Thyroid gland (tissue), 4 donors: ENCODE data around the gene SORCS2.

Experiments
- POLR2A ChIP-seq, 2 donors: fragments of 450-650 bp; IDR thresholded peaks; one replicate each; pipeline ENCODE4 v1.6.1; 2017; ENCODE audit warnings: antibody characterized with exemption in 2 of 2, mild to moderate bottlenecking in 2 of 2, moderate library complexity in 1 of 2
- TF ChIP-seq, protein P1 (sequence below), 6 experiments: fragments of 200-600 bp in 3 of 6; fragments of 450-650 bp in 3 of 6; sonication (generic) in 3 of 6; IDR thresholded peaks; one replicate each; pipeline ENCODE4 v1.5.1; 2016 to 2019; ENCODE audit warnings: antibody characterized with exemption in 6 of 6, mild to moderate bottlenecking in 2 of 6, inconsistent platforms in 1 of 6, moderate library complexity in 1 of 6

DNA sequence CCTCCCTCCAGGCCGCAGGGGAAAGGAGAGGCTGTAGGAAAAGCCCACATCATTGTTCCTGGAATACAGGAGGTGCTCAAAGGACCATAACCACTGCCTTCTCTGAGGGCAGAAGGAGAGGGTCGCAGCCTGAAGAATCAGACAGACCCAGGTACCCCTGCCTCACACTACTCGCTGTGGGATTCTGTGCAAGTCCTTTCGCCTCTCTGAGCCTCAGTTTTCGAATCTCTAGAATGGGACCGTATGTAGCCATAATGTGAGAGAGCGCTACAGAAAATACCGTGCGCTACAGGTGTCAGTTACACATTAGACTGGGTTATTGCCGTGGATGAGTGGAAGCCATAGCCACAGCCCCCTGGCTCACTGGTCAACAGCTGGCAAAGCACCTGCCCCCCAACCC lies 320.6 kb downstream of the SORCS2 start:
- TF ChIP-seq, protein P1, sequence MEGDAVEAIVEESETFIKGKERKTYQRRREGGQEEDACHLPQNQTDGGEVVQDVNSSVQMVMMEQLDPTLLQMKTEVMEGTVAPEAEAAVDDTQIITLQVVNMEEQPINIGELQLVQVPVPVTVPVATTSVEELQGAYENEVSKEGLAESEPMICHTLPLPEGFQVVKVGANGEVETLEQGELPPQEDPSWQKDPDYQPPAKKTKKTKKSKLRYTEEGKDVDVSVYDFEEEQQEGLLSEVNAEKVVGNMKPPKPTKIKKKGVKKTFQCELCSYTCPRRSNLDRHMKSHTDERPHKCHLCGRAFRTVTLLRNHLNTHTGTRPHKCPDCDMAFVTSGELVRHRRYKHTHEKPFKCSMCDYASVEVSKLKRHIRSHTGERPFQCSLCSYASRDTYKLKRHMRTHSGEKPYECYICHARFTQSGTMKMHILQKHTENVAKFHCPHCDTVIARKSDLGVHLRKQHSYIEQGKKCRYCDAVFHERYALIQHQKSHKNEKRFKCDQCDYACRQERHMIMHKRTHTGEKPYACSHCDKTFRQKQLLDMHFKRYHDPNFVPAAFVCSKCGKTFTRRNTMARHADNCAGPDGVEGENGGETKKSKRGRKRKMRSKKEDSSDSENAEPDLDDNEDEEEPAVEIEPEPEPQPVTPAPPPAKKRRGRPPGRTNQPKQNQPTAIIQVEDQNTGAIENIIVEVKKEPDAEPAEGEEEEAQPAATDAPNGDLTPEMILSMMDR (IDR thresholded peaks at IDR 0.05), result no peak
- TF ChIP-seq POLR2A (IDR thresholded peaks at IDR 0.05), result no peak
